ENCODE data around the gene MEGF10.
"Not testable (repeated sequence)": the region's sequence is repeated elsewhere in the genome, so short reads cannot be mapped to it uniquely, and the experiment has no call there.

MEGF10 gene

DNA sequence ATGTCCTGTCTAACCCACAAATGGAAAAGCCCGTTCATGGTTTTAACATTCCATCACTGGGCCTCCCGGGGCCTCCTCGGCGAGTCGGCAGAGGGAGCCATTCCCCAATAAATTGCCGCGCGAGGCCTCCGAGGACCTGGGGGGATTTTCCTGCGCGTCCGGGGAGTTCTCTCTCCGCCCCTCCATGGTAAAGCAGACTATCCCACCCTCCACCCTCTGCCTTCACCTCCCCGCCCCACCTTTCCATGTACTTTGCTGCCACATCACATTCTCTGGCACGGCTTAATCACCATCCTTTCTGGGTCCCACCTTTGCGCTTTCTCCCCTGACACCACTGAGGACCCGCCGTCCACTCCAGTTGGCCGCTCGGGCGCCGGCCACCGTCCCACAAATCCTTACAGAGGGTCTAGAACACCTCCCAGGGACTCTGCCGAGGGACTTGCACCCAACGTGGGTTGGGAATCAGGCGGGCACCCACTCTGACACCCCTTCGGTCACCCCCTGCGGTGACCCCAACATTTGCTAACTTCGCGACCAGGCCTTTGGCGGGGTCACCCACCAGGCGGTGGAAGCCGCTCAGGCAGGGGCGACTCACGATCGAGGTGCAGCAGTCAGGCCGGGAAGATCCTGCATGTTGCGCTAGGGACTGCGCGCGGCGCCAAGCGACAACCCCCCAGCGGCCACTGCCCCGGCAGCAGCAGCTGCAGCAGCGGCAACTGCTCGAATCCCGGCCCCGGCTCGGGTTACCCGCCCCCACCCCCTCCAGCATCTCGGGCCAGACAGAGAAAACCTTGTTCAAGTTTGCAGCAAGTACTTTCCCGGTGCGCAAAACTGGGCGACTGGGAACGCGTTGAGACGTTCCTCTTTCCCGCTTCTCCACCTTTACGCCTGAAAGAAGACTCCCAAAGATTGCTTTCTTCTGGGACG lies at the start of gene MEGF10:
MEGF10 (plus strand) TSS at position 778 of the 927 bp plus-strand sequence. CDS start 40,513 bp downstream, outside the sequence.
- Histone ChIP-seq H3K4me3 (replicated peaks; ENCODE audit: low read depth, low read length) (no peak within 1 kb of the TSS), H3K36me3 (ENCODE audit: control insufficient read depth, insufficient read depth, low read length) (no peaks in the 10 kb centered on the region), H3K27me3 (replicated peaks; ENCODE audit: control insufficient read depth, insufficient read depth, low read length) (no peaks in the 10 kb centered on the region; the same call in 1 of the 2 replicates)
- TF ChIP-seq, protein P1, sequence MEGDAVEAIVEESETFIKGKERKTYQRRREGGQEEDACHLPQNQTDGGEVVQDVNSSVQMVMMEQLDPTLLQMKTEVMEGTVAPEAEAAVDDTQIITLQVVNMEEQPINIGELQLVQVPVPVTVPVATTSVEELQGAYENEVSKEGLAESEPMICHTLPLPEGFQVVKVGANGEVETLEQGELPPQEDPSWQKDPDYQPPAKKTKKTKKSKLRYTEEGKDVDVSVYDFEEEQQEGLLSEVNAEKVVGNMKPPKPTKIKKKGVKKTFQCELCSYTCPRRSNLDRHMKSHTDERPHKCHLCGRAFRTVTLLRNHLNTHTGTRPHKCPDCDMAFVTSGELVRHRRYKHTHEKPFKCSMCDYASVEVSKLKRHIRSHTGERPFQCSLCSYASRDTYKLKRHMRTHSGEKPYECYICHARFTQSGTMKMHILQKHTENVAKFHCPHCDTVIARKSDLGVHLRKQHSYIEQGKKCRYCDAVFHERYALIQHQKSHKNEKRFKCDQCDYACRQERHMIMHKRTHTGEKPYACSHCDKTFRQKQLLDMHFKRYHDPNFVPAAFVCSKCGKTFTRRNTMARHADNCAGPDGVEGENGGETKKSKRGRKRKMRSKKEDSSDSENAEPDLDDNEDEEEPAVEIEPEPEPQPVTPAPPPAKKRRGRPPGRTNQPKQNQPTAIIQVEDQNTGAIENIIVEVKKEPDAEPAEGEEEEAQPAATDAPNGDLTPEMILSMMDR (IDR thresholded peaks at IDR 0.05; ENCODE audit: insufficient read depth, low read length, poor library complexity, severe bottlenecking), result peak; percentile 75
- no peak for DNase-seq (ENCODE audit: extremely low read depth, insufficient read length)

DNA sequence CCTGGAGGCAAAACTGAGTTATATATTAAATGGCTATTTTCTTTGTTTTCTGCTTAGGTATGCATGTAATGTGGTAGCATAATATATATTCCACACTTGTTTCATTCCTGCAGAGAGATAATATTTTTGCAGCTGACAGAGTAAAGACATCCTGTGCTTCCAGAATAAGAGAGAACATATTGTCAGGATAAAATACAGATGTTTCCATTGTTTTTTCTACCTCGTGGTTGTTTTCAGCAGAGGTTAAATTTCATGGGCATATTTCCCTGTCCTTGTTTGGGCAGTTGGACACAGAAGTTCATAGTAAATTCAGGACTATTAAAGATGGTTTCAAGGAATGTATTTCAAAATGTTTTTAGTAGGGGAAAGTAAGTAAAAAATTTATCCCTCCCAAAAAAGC lies 47.6 kb upstream of the MEGF10 start:
- DNase-seq (ENCODE audit: extremely low read depth, insufficient read length), result no peak
- TF ChIP-seq, protein P1 (IDR thresholded peaks at IDR 0.05; ENCODE audit: insufficient read depth, low read length, poor library complexity, severe bottlenecking), result no peak
- Histone ChIP-seq H3K36me3 (ENCODE audit: control insufficient read depth, insufficient read depth, low read length) (no peaks in the 10 kb centered on the region), H3K27me3 (replicated peaks; ENCODE audit: control insufficient read depth, insufficient read depth, low read length) (no peaks in the 10 kb centered on the region), H3K4me3 (replicated peaks; ENCODE audit: low read depth, low read length) (no peak overlapping the region)

DNA sequence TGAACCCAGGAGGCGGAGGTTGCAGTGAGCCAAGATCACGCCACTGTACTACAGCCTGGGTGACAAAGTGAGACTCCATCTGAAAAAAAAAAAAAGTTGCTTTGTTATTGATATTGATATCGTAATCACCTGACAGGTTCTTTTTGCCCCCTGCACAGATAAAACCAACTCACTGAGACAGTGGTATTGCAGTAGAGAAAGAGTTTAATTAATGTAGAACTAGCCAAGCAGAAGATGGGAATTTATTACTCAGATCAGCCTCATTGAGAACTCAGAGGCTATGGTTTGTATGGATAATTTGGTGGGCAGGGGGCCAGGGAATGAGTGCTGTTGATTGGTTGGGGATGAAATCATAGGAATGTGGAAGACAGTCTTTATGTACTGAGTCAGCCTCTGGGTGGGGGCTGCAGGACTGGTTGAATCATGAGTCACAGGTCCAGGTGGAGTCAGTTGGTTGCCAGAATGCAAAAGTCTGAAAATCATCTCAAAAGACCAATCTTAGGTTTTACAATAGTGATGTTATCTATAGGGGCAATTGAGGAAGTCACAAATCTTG lies 35.8 kb upstream of the MEGF10 start:
- Histone ChIP-seq H3K36me3 (ENCODE audit: control insufficient read depth, insufficient read depth, low read length) (no peaks in the 10 kb centered on the region), H3K4me3 (replicated peaks; ENCODE audit: low read depth, low read length) (no peak overlapping the region), H3K27me3 (replicated peaks; ENCODE audit: control insufficient read depth, insufficient read depth, low read length) (no peaks in the 10 kb centered on the region)
- DNase-seq (ENCODE audit: extremely low read depth, insufficient read length), result no peak
- TF ChIP-seq, protein P1 (IDR thresholded peaks at IDR 0.05; ENCODE audit: insufficient read depth, low read length, poor library complexity, severe bottlenecking), result no peak

DNA sequence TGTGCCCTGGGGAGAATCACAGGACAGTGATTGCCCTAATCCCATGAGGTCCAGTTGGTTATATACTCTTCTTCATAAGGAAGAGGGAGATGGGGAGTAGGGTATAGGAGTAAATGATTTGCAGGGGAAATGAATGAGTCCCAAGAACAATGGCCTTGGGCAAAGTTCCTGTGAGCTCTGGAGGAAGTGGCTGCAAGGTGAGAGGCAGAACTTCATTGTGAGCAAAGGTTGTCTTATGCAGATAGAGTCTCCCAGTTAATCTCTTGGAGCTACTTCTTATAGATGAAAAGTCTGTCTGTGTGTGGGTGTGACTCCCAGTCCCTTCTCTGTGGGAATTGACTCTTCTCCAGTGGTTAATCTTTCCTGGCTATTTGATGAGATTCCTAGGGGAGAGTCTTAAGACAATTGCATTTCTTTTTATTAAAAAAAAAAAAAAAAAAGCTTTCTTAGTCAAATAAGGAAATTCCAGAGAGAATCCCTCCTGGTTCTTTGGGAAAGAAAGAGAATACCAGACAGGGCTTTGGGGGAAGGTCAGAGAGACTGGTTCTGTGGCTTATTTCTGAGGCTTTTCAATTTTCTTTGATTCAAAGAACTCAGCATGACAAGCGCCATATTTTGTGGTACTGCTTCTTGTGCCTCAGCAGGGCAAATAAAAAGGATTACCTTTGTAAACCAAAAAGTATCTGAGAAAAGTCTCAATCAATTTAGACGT lies 33.6 kb upstream of the MEGF10 start:
- Histone ChIP-seq H3K4me3 (replicated peaks; ENCODE audit: low read depth, low read length) (no peak overlapping the region), H3K36me3 (ENCODE audit: control insufficient read depth, insufficient read depth, low read length) (no peaks in the 10 kb centered on the region), H3K27me3 (replicated peaks; ENCODE audit: control insufficient read depth, insufficient read depth, low read length) (no peaks in the 10 kb centered on the region)
- DNase-seq (ENCODE audit: extremely low read depth, insufficient read length), result no peak
- TF ChIP-seq, protein P1 (IDR thresholded peaks at IDR 0.05; ENCODE audit: insufficient read depth, low read length, poor library complexity, severe bottlenecking), result no peak

DNA sequence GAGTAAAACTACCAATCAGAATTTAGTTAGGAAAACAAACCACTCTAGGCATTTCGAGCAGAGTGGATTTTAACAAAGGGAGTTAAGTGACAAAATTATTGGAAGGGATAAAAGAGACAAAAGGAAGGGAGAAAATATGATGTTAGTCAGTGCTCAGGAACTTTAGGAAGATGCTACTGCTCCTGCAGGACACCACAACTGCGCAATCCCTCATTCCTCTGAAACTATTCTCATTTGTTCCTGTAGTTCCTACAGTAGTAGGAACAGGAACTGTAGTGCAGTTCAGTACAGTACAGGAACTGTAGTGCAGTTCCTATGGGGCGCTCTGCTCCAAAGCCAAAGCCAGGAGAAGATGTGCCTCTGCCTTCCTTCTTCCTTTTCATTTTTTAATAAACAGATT lies 29.9 kb upstream of the MEGF10 start:
- Histone ChIP-seq H3K27me3 (replicated peaks; ENCODE audit: control insufficient read depth, insufficient read depth, low read length) (no peaks in the 10 kb centered on the region), H3K4me3 (replicated peaks; ENCODE audit: low read depth, low read length) (no peak overlapping the region), H3K36me3 (ENCODE audit: control insufficient read depth, insufficient read depth, low read length) (no peaks in the 10 kb centered on the region)
- TF ChIP-seq, protein P1 (IDR thresholded peaks at IDR 0.05; ENCODE audit: insufficient read depth, low read length, poor library complexity, severe bottlenecking), result no peak
- no peak for DNase-seq (ENCODE audit: extremely low read depth, insufficient read length)

DNA sequence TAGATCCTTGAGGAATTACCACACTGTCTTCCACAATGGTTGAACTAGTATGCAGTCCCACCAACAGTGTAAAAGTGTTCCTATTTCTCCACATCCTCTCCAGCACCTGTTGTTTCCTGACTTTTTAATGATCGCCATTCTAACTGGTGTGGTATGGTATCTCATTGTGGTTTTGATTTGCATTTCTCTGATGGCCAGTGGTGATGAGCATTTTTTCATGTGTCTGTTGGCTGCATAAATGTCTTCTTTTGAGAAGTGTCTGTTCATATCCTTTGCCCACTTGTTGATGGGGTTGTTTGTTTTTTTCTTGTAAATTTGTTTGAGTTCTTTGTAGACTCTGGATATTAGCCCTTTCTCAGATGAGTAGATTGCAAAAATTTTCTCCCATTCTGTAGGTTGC lies 25.1 kb upstream of the MEGF10 start:
- not testable (repeated sequence) for H3K4me3 ChIP-seq (replicated peaks; ENCODE audit: low read depth, low read length); DNase-seq (ENCODE audit: extremely low read depth, insufficient read length); H3K36me3 ChIP-seq (ENCODE audit: control insufficient read depth, insufficient read depth, low read length); H3K27me3 ChIP-seq (replicated peaks; ENCODE audit: control insufficient read depth, insufficient read depth, low read length)

DNA sequence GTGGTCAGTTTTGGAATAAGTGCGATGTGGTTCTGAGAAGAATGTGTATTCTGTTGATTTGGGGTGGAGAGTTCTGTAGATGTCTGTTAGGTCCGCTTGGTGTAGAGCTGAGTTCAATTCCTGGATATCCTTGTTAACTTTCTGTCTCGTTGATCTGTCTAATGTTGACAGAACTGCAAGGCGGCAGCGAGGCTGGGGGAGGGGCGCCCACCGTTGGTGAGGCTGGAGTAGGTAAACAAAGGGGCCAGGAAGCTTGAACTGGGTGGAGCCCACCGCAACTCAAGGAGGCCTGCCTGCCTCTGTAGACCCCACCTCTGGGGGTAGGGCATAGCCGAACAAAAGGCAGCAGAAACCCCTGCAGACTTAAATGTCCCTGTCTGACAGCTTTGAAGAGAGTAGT lies 22.3 kb upstream of the MEGF10 start:
- not testable (repeated sequence) for H3K36me3 ChIP-seq (ENCODE audit: control insufficient read depth, insufficient read depth, low read length); H3K27me3 ChIP-seq (replicated peaks; ENCODE audit: control insufficient read depth, insufficient read depth, low read length); DNase-seq (ENCODE audit: extremely low read depth, insufficient read length); H3K4me3 ChIP-seq (replicated peaks; ENCODE audit: low read depth, low read length)

DNA sequence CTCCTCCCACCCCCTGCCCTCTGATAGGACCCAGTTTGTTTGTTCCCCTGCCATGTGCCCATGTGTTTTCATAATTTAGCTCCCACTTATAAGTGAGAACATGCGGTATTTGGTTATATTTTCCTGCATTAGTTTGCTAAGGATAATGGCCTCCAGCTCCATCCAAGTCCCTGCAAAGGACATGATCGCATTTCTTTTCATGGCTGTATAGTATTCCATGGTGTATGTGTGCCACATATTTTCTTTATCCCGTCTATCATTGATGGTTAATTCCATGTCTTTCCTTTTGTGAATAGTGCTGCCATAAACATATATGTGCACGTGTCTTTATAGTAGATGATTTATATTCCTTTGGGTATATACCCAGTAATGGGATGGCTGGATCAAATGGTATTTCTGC lies 19.9 kb upstream of the MEGF10 start:
- not testable (repeated sequence) for H3K4me3 ChIP-seq (replicated peaks; ENCODE audit: low read depth, low read length); DNase-seq (ENCODE audit: extremely low read depth, insufficient read length); H3K36me3 ChIP-seq (ENCODE audit: control insufficient read depth, insufficient read depth, low read length); H3K27me3 ChIP-seq (replicated peaks; ENCODE audit: control insufficient read depth, insufficient read depth, low read length)

Data from GM06990 (cell line).